H1 (cell line): ENCODE results near the gene OPN1SW. TPM values are rescaled to one million over a fixed set of nuclear protein-coding genes. Genes with fewer than 3 reads are reported as not detected.

Source experiments
- CTCF ChIA-PET: fragments of 300-600 bp; sonication (Branson Sonifier 250); formaldehyde crosslinking; loops from one replicate; lab custom pipeline; 2021; ENCODE audit not compliant: partially characterized antibody; lab: Charles Lee
- POLR2A ChIA-PET: fragments of 300-600 bp; sonication (Branson Sonifier 250); formaldehyde crosslinking; loops from one replicate; lab custom pipeline; 2021; ENCODE audit warnings: inconsistent platforms; ENCODE audit not compliant: partially characterized antibody; lab: Charles Lee
- DNase-seq, 2 experiments: peaks; one replicate each; pipeline versions ENCODE4 v3.0.0 to v3.0.0-alpha.2; 2010 to 2022; ENCODE audit warnings: low spot score in 2 of 2, low read depth in 1 of 2, mixed read lengths in 1 of 2
- FAIRE-seq: peaks from 2 replicates; lab custom pipeline; 2011; peaks lifted over from hg19 to GRCh38; lab: Jason Lieb, UNC
- H2AFZ ChIP-seq: 2 replicates; pipeline ENCODE4 v1.8.1; 2012; ENCODE audit warnings: low read length, inconsistent platforms
- H2AK5ac ChIP-seq: 2 replicates; pipeline ENCODE4 v1.6.1; 2013; ENCODE audit warnings: low read depth, low read length
- H2BK120ac ChIP-seq: replicated peaks from 2 replicates; pipeline ENCODE3; 2013; ENCODE audit warnings: low read depth, low read length, inconsistent platforms
- H2BK12ac ChIP-seq: 2 replicates; pipeline ENCODE4 v1.6.1; 2013; ENCODE audit warnings: low read depth, low read length
- H2BK15ac ChIP-seq: 2 replicates; pipeline ENCODE4 v1.6.1; 2013; ENCODE audit warnings: low read length
- H2BK20ac ChIP-seq: 2 replicates; pipeline ENCODE4 v1.6.1; 2013; ENCODE audit warnings: low read length
- H2BK5ac ChIP-seq: 2 replicates; pipeline ENCODE4 v1.6.1; 2013; ENCODE audit warnings: low read depth, low read length
- H3K14ac ChIP-seq: 2 replicates; pipeline ENCODE4 v1.6.1; 2013; ENCODE audit warnings: inconsistent platforms; ENCODE audit not compliant: insufficient read length
- H3K18ac ChIP-seq: 2 replicates; pipeline ENCODE4 v1.6.1; 2013; ENCODE audit warnings: low read length; ENCODE audit errors: extremely low read depth
- H3K23ac ChIP-seq: 2 replicates; pipeline ENCODE4 v1.6.1; 2013; ENCODE audit warnings: inconsistent platforms; ENCODE audit not compliant: insufficient read length
- H3K23me2 ChIP-seq: 2 replicates; pipeline ENCODE4 v1.6.1; 2013; ENCODE audit warnings: low read depth, low read length
- H3K27ac ChIP-seq: 2 replicates; pipeline ENCODE4 v1.6.1; 2011; ENCODE audit warnings: low read depth, low read length, inconsistent platforms
- H3K27me3 ChIP-seq, 4 experiments: replicated peaks in 1 of 4; 1 replicate in 1 of 4; 2 replicates in 3 of 4; pipeline versions ENCODE4 v1.6.1 to v1.8.1; 2011 to 2013; ENCODE audit warnings: low read length in 3 of 4, mild to moderate bottlenecking in 3 of 4, inconsistent platforms in 2 of 4, mixed read lengths in 2 of 4, moderate library complexity in 1 of 4; ENCODE audit not compliant: control insufficient read depth in 3 of 4, insufficient read depth in 3 of 4; ENCODE audit errors: extremely low read depth in 1 of 4
- H3K36me3 ChIP-seq, 4 experiments: 2 replicates each; pipeline versions ENCODE4 v1.6.1 to v1.8.1; 2011 to 2013; ENCODE audit warnings: mild to moderate bottlenecking in 4 of 4, low read length in 3 of 4, moderate library complexity in 2 of 4, control low read depth in 1 of 4, inconsistent platforms in 1 of 4; ENCODE audit not compliant: insufficient read depth in 4 of 4, control insufficient read depth in 2 of 4
- H3K4ac ChIP-seq: replicated peaks from 2 replicates; pipeline ENCODE3; 2013; ENCODE audit warnings: low read length, low read depth, mixed read lengths, inconsistent platforms; ENCODE audit not compliant: insufficient read length
- H3K4me1 ChIP-seq, 4 experiments: replicated peaks in 1 of 4; 1 replicate in 1 of 4; 2 replicates in 3 of 4; pipeline versions ENCODE4 v1.6.1 to v1.8.1; 2011 to 2013; ENCODE audit warnings: low read length in 3 of 4, inconsistent platforms in 2 of 4, mixed read lengths in 1 of 4; ENCODE audit not compliant: insufficient read depth in 4 of 4, control insufficient read depth in 3 of 4
- H3K4me2 ChIP-seq, 2 experiments: 2 replicates each; pipeline versions ENCODE4 v1.6.1 to v1.8.1; 2011 to 2013; ENCODE audit warnings: low read depth in 2 of 2, low read length in 2 of 2, control low read depth in 1 of 2, inconsistent platforms in 1 of 2, mild to moderate bottlenecking in 1 of 2; ENCODE audit not compliant: insufficient read depth in 1 of 2
- H3K4me3 ChIP-seq, 4 experiments: fragments of 200-600, 300-600 bp in 1 of 4; sonication (generic), shearing (Covaris generic), sonication (Bioruptor Twin) in 1 of 4; 2 replicates each; pipeline versions ENCODE4 v1.5.1 to v1.8.1; 2011 to 2016; ENCODE audit warnings: low read length in 4 of 4, low read depth in 3 of 4, control low read depth in 2 of 4, inconsistent platforms in 2 of 4, mild to moderate bottlenecking in 2 of 4, mixed read lengths in 1 of 4, moderate library complexity in 1 of 4; ENCODE audit not compliant: insufficient read depth in 2 of 4; ENCODE audit errors: extremely low read depth in 1 of 4
- H3K56ac ChIP-seq: replicated peaks from 2 replicates; pipeline ENCODE3; 2013; ENCODE audit warnings: low read depth, mild to moderate bottlenecking, mixed read lengths, low read length, inconsistent platforms; ENCODE audit not compliant: insufficient read length
- H3K79me1 ChIP-seq: 2 replicates; pipeline ENCODE4 v1.6.1; 2013; ENCODE audit warnings: low read depth, low read length, control low read depth
- H3K79me2 ChIP-seq, 2 experiments: 2 replicates each; pipeline versions ENCODE4 v1.6.1 to v1.8.1; 2012 to 2013; ENCODE audit warnings: low read length in 2 of 2, mild to moderate bottlenecking in 2 of 2, inconsistent platforms in 1 of 2; ENCODE audit not compliant: insufficient read depth in 2 of 2, control insufficient read depth in 1 of 2
- H3K9ac ChIP-seq, 4 experiments: replicated peaks in 1 of 4; 1 replicate in 1 of 4; 2 replicates in 3 of 4; pipeline versions ENCODE4 v1.6.1 to v1.8.1; 2011 to 2013; ENCODE audit warnings: low read depth in 3 of 4, low read length in 3 of 4, control low read depth in 2 of 4, mild to moderate bottlenecking in 2 of 4, moderate library complexity in 2 of 4, inconsistent platforms in 1 of 4; ENCODE audit errors: extremely low read depth in 1 of 4
- H3K9me3 ChIP-seq, 2 experiments: 2 replicates each; pipeline versions ENCODE4 v1.6.1 to v1.8.1; 2012 to 2013; ENCODE audit warnings: mild to moderate bottlenecking in 2 of 2, moderate library complexity in 2 of 2, control low read depth in 1 of 2, inconsistent platforms in 1 of 2, low read depth in 1 of 2, low read length in 1 of 2, mixed read lengths in 1 of 2; ENCODE audit not compliant: insufficient read depth in 2 of 2
- H4K20me1 ChIP-seq, 2 experiments: replicated peaks in 1 of 2; 2 replicates each; pipeline versions ENCODE3 to v1.8.1; 2011 to 2013; ENCODE audit warnings: inconsistent platforms in 2 of 2, low read length in 2 of 2, mild to moderate bottlenecking in 1 of 2; ENCODE audit not compliant: insufficient read depth in 2 of 2, control insufficient read depth in 1 of 2
- H4K5ac ChIP-seq: 2 replicates; pipeline ENCODE4 v1.6.1; 2013; ENCODE audit warnings: low read length, low read depth, mixed read lengths, inconsistent platforms; ENCODE audit not compliant: insufficient read length
- H4K8ac ChIP-seq: 2 replicates; pipeline ENCODE4 v1.8.0; 2013; ENCODE audit warnings: mild to moderate bottlenecking, moderate library complexity, low read length, inconsistent platforms; ENCODE audit not compliant: insufficient read depth; ENCODE audit errors: extremely low read depth
- H4K91ac ChIP-seq: replicated peaks from 2 replicates; pipeline ENCODE3; 2013; ENCODE audit warnings: low read length, mixed read lengths, inconsistent platforms; ENCODE audit not compliant: insufficient read length
- ASH2L ChIP-seq: fragments of 200-600, 300-600 bp; sonication (generic); IDR thresholded peaks from one replicate; pipeline ENCODE4 v1.7.1; 2017; ENCODE audit warnings: low read length
- BRCA1 ChIP-seq: IDR thresholded peaks from 2 replicates; pipeline ENCODE4 v1.6.1; 2012; ENCODE audit warnings: low read depth, low read length, improper control_type of control experiment
- CBX5 ChIP-seq: fragments of 300-800, 300-1000 bp; sonication (generic); IDR thresholded peaks from 2 replicates; pipeline ENCODE4 v1.7.1; 2016; ENCODE audit warnings: antibody characterized with exemption, low read length, low read depth
- CREB1 ChIP-seq: IDR thresholded peaks from 2 replicates; pipeline ENCODE4 v1.6.1; 2012; ENCODE audit warnings: inconsistent platforms
- CTCF ChIP-seq, 3 experiments: IDR thresholded peaks; 1 replicate in 2 of 3; 2 replicates in 1 of 3; pipeline versions ENCODE4 v1.5.1 to v1.6.1; 2011; ENCODE audit warnings: low read length in 3 of 3, mild to moderate bottlenecking in 3 of 3, inconsistent platforms in 2 of 3, low read depth in 1 of 3, moderate library complexity in 1 of 3; ENCODE audit not compliant: insufficient read depth in 1 of 3; ENCODE audit errors: control extremely low read depth in 1 of 3
- EGR1 ChIP-seq: IDR thresholded peaks from 2 replicates; pipeline ENCODE4 v1.6.1; 2011; ENCODE audit warnings: low read depth, low read length, borderline replicate concordance
- SIX5 ChIP-seq: IDR thresholded peaks from 2 replicates; pipeline ENCODE4 v1.6.1; 2011; ENCODE audit warnings: mild to moderate bottlenecking, low read depth, low read length
- SP4 ChIP-seq: IDR thresholded peaks from 2 replicates; pipeline ENCODE4 v1.6.1; 2012; ENCODE audit warnings: low read length, inconsistent platforms
- TCF12 ChIP-seq: IDR thresholded peaks from 2 replicates; pipeline ENCODE4 v1.6.1; 2011; ENCODE audit warnings: low read depth, mild to moderate bottlenecking, low read length
- WGBS, 2 experiments: shearing (Covaris generic) in 1 of 2; methylation state at CpG; one replicate each; pipeline versions ENCODE4 v1.1.6 to v1.1.7; 2013 to 2015; ENCODE audit warnings: low lambda C conversion rate in 2 of 2, mixed read lengths in 2 of 2, inconsistent platforms in 1 of 2, low coverage in 1 of 2, missing lambda C conversion rate in 1 of 2; ENCODE audit not compliant: insufficient replicate concordance in 2 of 2, insufficient coverage in 1 of 2, insufficient read length in 1 of 2; ENCODE audit errors: extremely low coverage in 1 of 2, missing lambda C conversion rate in 1 of 2; 5-methylcytosine and 5-hydroxymethylcytosine counted together
- polyA plus RNA-seq, 7 experiments: library from polyadenylated mRNA; depleted of rRNA in 3 of 7; stranded (reverse) in 5 of 7; unstranded in 2 of 7; fragments of >200 nt in 5 of 7; fragments of 200-250 nt in 2 of 7; gene quantifications; 1 replicate in 5 of 7; 2 replicates in 1 of 7; 4 replicates in 1 of 7; pipeline versions ENCODE4 v1.2.1 to v1.2.3, GENCODE V29; 2011 to 2013; ENCODE audit warnings: missing spikeins in 2 of 7, mixed read lengths in 2 of 7
- total RNA-seq: library from RNA; stranded (reverse); fragmentation: NEBNext Ultra II Directional; extraction: Animal tissue kit (Norgen Biotek cat#: 25700); gene quantifications from 2 replicates; pipeline ENCODE4 v1.2.1, GENCODE V29; 2021

The OPN1SW gene
- total and polyA plus RNA-seq, 2 of the 8 experiments (the other 6 are each of a cell fraction or from before 2014, with no cell fraction given): not detected

GRCh38 chr7:128739048-128739962, 36.3 kb downstream of the OPN1SW start, which contains the start of gene CALU:
CALU (plus strand) TSS chr7:128739359; CDS start chr7:128748584, 9,225 bp downstream.
- H3K9ac ChIP-seq: peak within 1 kb of the TSS; percentile 78 to 93 (median 92)
- no peak within 1 kb of the TSS for H2BK15ac ChIP-seq
- H3K4me3 ChIP-seq: peak within 1 kb of the TSS; percentile 87 to 96 (median 93)
- H3K9me3 ChIP-seq: no peaks in the 10 kb centered on the region
- 1% methylated on average over 66 of the region's 74 CpGs; no CpG with 5 or more reads in 1 of the 2 experiments for WGBS, 2 experiments
- H3K56ac ChIP-seq: peak within 1 kb of the TSS; percentile 79
- peaks cover 0 to 1% (median 0%) of the 10 kb centered on the region in 4 experiments; a peak in 2 of 7 replicates for H3K27me3 ChIP-seq
- H2AK5ac ChIP-seq: peak within 1 kb of the TSS; percentile 43; the same call in 1 of the 2 replicates
- no peak within 1 kb of the TSS for H3K23ac ChIP-seq
- no peaks in the 10 kb centered on the region; a peak in 1 of 8 replicates for H3K36me3 ChIP-seq
- H3K4me1 ChIP-seq: peaks cover 0 to 5% (median 2%) of the 10 kb centered on the region in 4 experiments; a peak in 3 of 7 replicates
- H3K4ac ChIP-seq: peak within 1 kb of the TSS; percentile 63
- H3K23me2 ChIP-seq: peaks cover 7% of the 10 kb centered on the region
- H4K5ac ChIP-seq: peak within 1 kb of the TSS; percentile 92
- peaks cover 37 to 51% of the 10 kb centered on the region in 2 experiments for H3K79me2 ChIP-seq
- H3K14ac ChIP-seq: no peak within 1 kb of the TSS
- DNase-seq: peak; percentile 82 to 94
- ChIA-PET POLR2A (interaction anchor here (0.6 to 2.8 kb wide), 22 partner anchors 9 to 332 kb away, joined by 3 to 11 read pairs (median 4); partner anchors contain the start of genes ATP6V1F and OPN1SW), CTCF (interaction anchor here (0.8 to 2.5 kb wide), 8 partner anchors 14 to 140 kb away, joined by 3 to 16 read pairs (median 4); partner anchors contain the start of gene GARIN1A)
- H3K18ac ChIP-seq: peak within 1 kb of the TSS; percentile 85
- FAIRE-seq: no peak
- H2AFZ ChIP-seq: peak within 1 kb of the TSS; percentile 45; the same call in 1 of the 2 replicates
- H3K4me2 ChIP-seq: peak within 1 kb of the TSS; percentile 77 to 83
- no peak within 1 kb of the TSS; the same call in 1 of the 2 replicates for H2BK12ac ChIP-seq
- peak within 1 kb of the TSS; percentile 79 for H4K91ac ChIP-seq
- H2BK5ac ChIP-seq: peak within 1 kb of the TSS; percentile 53
- no peaks in the 10 kb centered on the region; the same call in 1 of the 2 replicates for H3K79me1 ChIP-seq
- H4K20me1 ChIP-seq: peaks cover 12 to 25% of the 10 kb centered on the region in 2 experiments
- no peak within 1 kb of the TSS for H2BK20ac ChIP-seq
- H2BK120ac ChIP-seq: no peak within 1 kb of the TSS
- H3K27ac ChIP-seq: peak within 1 kb of the TSS; percentile 76
- H4K8ac ChIP-seq: peak within 1 kb of the TSS; percentile 96; the same call in 1 of the 2 replicates
- peak; percentile 80 for TF ChIP-seq ASH2L
- TF ChIP-seq CREB1: peak; percentile 81
- TF ChIP-seq SIX5: no peak
- TF ChIP-seq CBX5: no peak
- no peak for TF ChIP-seq BRCA1
- TF ChIP-seq CTCF (IDR thresholded peaks at IDR 0.05; ENCODE audit: control extremely low read depth in 1 of 3, insufficient read depth in 1 of 3, low read depth in 1 of 3, low read length in 3 of 3): no peak
- TF ChIP-seq TCF12: no peak
- peak; percentile 63; the same call in 1 of the 2 replicates for TF ChIP-seq SP4
- TF ChIP-seq EGR1: no peak
